Measurements from ENCODE around the gene CCDC12. TPM values are rescaled to one million over a fixed set of nuclear protein-coding genes. Genes with fewer than 3 reads are reported as not detected.

Gene CCDC12
- polyA plus RNA-seq, 1 of the 3 experiments (the other 2 are of a cell fraction), result 105 TPM

- no peaks in the 10 kb centered on the region for H3K9me2 ChIP-seq
- no peaks in the 10 kb centered on the region for H4K20me1 ChIP-seq (ENCODE audit: insufficient read depth)
- peaks cover 0 to 16% of the 10 kb centered on the region in 2 experiments; a peak in 1 of 4 replicates for H3K4me1 ChIP-seq (ENCODE audit: control insufficient read depth in 1 of 2, insufficient read depth in 2 of 2, low read depth in 1 of 2, low read length in 1 of 2)
- DNase-seq, result no peak
- no peaks in the 10 kb centered on the region for H3F3A ChIP-seq (replicated peaks; ENCODE audit: insufficient read depth)
- no peak for TF ChIP-seq RCOR1 (IDR thresholded peaks at IDR 0.05; ENCODE audit: low read length)
- no peak for TF ChIP-seq TEAD4 (IDR thresholded peaks at IDR 0.05; ENCODE audit: borderline replicate concordance, insufficient read depth)
- peaks cover 14% of the 10 kb centered on the region; the same call in 1 of the 2 replicates for H3K27me3 ChIP-seq (ENCODE audit: insufficient read depth)
- ChIA-PET CTCF (interaction anchor here (1.3 to 31.0 kb wide), 5 partner anchors 4 to 32 kb away, joined by 3 to 480 read pairs (median 22); partner anchors contain the start of gene PTH1R), POLR2A (interaction anchor here (1.1 kb wide), 1 partner anchor 32 kb away, joined by 4 read pairs; no protein-coding TSS in a partner anchor)
- 44% methylated on average over 3 of the region's 7 CpGs for WGBS (ENCODE audit: low lambda C conversion rate)
- H3K9ac ChIP-seq, result no peak within 1 kb of the TSS
- H3K4me2 ChIP-seq, result no peak within 1 kb of the TSS
- H3K27ac ChIP-seq (ENCODE audit: low read depth in 2 of 2, low read length in 1 of 2), result no peak within 1 kb of the TSS; a peak in 1 of 4 replicates
- no peak within 1 kb of the TSS for H2AFZ ChIP-seq (ENCODE audit: low read depth)
- H3K36me3 ChIP-seq (replicated peaks in 1 of 2; ENCODE audit: control insufficient read depth in 1 of 2, insufficient read depth in 2 of 2, low read length in 1 of 2), result no peaks in the 10 kb centered on the region
- no peaks in the 10 kb centered on the region for H3K9me3 ChIP-seq
- no peaks in the 10 kb centered on the region for H3K79me2 ChIP-seq (ENCODE audit: insufficient read depth)
- no peak within 1 kb of the TSS for H3K4me3 ChIP-seq (ENCODE audit: low read depth in 2 of 2, low read length in 1 of 2)
Observed at GRCh38 chr3:46877406-46878125, 99.0 kb downstream of the CCDC12 start, which contains the start of gene PTH1R. PTH1R (plus strand) TSS chr3:46877721; CDS start chr3:46883560, 5,839 bp downstream.

- H4K20me1 ChIP-seq (ENCODE audit: insufficient read depth), result no peaks in the 10 kb centered on the region
- peaks cover 11% of the 10 kb centered on the region; the same call in 1 of the 2 replicates for H3K27me3 ChIP-seq (ENCODE audit: insufficient read depth)
- no peaks in the 10 kb centered on the region for H3K9me3 ChIP-seq
- no peaks in the 10 kb centered on the region for H3K36me3 ChIP-seq (replicated peaks in 1 of 2; ENCODE audit: control insufficient read depth in 1 of 2, insufficient read depth in 2 of 2, low read length in 1 of 2)
- no peak overlapping the region for H3K4me3 ChIP-seq (ENCODE audit: low read depth in 2 of 2, low read length in 1 of 2)
- no peak overlapping the region for H3K4me2 ChIP-seq
- H3K79me2 ChIP-seq (ENCODE audit: insufficient read depth), result no peaks in the 10 kb centered on the region
- H3K27ac ChIP-seq (ENCODE audit: low read depth in 2 of 2, low read length in 1 of 2), result no peak overlapping the region
- TF ChIP-seq RAD21 (IDR thresholded peaks at IDR 0.05; ENCODE audit: low read length) (no peak), SIN3A (IDR thresholded peaks at IDR 0.05; ENCODE audit: borderline replicate concordance, low read depth, low read length) (no peak), MAX (IDR thresholded peaks at IDR 0.05; ENCODE audit: low read depth) (no peak), RFX5 (IDR thresholded peaks at IDR 0.05; ENCODE audit: low read length) (no peak), RXRA (IDR thresholded peaks at IDR 0.05; ENCODE audit: borderline replicate concordance, low read depth) (no peak), USF2 (IDR thresholded peaks at IDR 0.05; ENCODE audit: borderline replicate concordance, low read depth, low read length) (no peak), GATA2 (CRISPR knock-in tag; IDR thresholded peaks at IDR 0.05) (no peak), MEF2A (IDR thresholded peaks at IDR 0.05; ENCODE audit: borderline replicate concordance, low read depth) (no peak), CTCF (IDR thresholded peaks at IDR 0.05) (no peak), RCOR1 (IDR thresholded peaks at IDR 0.05; ENCODE audit: low read length) (no peak), TCF12 (IDR thresholded peaks at IDR 0.05) (no peak), TEAD4 (IDR thresholded peaks at IDR 0.05; ENCODE audit: borderline replicate concordance, insufficient read depth) (no peak), ZBTB33 (IDR thresholded peaks at IDR 0.05; ENCODE audit: borderline replicate concordance, low read depth) (no peak)
- no peaks in the 10 kb centered on the region for H3F3A ChIP-seq (replicated peaks; ENCODE audit: insufficient read depth)
- WGBS (ENCODE audit: low lambda C conversion rate), result 59% methylated on average over 6 of the region's 10 CpGs
- H3K4me1 ChIP-seq (ENCODE audit: control insufficient read depth in 1 of 2, insufficient read depth in 2 of 2, low read depth in 1 of 2, low read length in 1 of 2), result peaks cover 0 to 15% of the 10 kb centered on the region in 2 experiments; a peak in 1 of 4 replicates
- no peaks in the 10 kb centered on the region for H3K9me2 ChIP-seq
- DNase-seq, result no peak
- no peak overlapping the region for H3K9ac ChIP-seq
- POLR2A ChIA-PET, result no interaction called here
- H2AFZ ChIP-seq (ENCODE audit: low read depth), result no peak overlapping the region
- CTCF ChIA-PET, result interaction anchor here (1.3 to 31.0 kb wide), 6 partner anchors 3 to 33 kb away, joined by 3 to 480 read pairs (median 20); partner anchors contain the start of gene PTH1R
Observed at GRCh38 chr3:46876313-46877300, 99.9 kb downstream of the CCDC12 start.

Data from SK-N-SH (cell line).